A673 (cell line): ENCODE results near the gene FAM227B. TPM values are rescaled to one million over a fixed set of nuclear protein-coding genes. Genes with fewer than 3 reads are reported as not detected.

ENCODE experiments used
- BruUV-seq: library from RNA; stranded (reverse); fragments of 400-500 nt; replicated peaks from 2 replicates; lab custom pipeline; 2021; lab: Mats Ljungman, UMichigan
- CTCF ChIA-PET: fragments of 300-600 bp; sonication (Branson Sonifier 250); formaldehyde crosslinking; loops from one replicate; lab custom pipeline; 2022; ENCODE audit warnings: antibody characterized with exemption; lab: Charles Lee
- POLR2A ChIA-PET: fragments of 300-600 bp; sonication (Branson Sonifier 250); formaldehyde crosslinking; loops from one replicate; lab custom pipeline; 2022; ENCODE audit warnings: antibody characterized with exemption; ENCODE audit not compliant: low non-redundant PET; lab: Charles Lee
- DNase-seq: peaks from one replicate; pipeline ENCODE4 v3.0.0-alpha.2; 2015; ENCODE audit warnings: low spot score
- H3K27ac ChIP-seq: fragments of 200-600 bp; sonication (generic); 2 replicates; pipeline ENCODE4 v1.5.1; 2016; ENCODE audit warnings: mixed run types, low read depth, mild to moderate bottlenecking, mixed read lengths, antibody characterized with exemption, low read length; ENCODE audit not compliant: poor library complexity, severe bottlenecking
- H3K27me3 ChIP-seq: fragments of 200-600 bp; sonication (generic); replicated peaks from 2 replicates; pipeline ENCODE4 v1.6.1; 2017; ENCODE audit warnings: mixed run types, low read depth, mild to moderate bottlenecking, mixed read lengths, antibody characterized with exemption, low read length; ENCODE audit not compliant: insufficient read depth, poor library complexity
- H3K36me3 ChIP-seq: fragments of 200-600 bp; sonication (generic); 2 replicates; pipeline ENCODE4 v1.6.1; 2016; ENCODE audit warnings: mixed run types, mild to moderate bottlenecking, mixed read lengths, antibody characterized with exemption, low read length; ENCODE audit not compliant: insufficient read depth, poor library complexity, severe bottlenecking
- H3K4me1 ChIP-seq: fragments of 200-600 bp; sonication (generic); 2 replicates; pipeline ENCODE4 v1.6.1; 2017; ENCODE audit warnings: mixed run types, mild to moderate bottlenecking, mixed read lengths, antibody characterized with exemption, low read length; ENCODE audit not compliant: insufficient read depth, poor library complexity, severe bottlenecking
- H3K4me3 ChIP-seq: fragments of 200-600 bp; sonication (generic); 2 replicates; pipeline ENCODE4 v1.5.1; 2016; ENCODE audit warnings: low read depth, mixed run types, mild to moderate bottlenecking, mixed read lengths, low read length; ENCODE audit not compliant: poor library complexity, severe bottlenecking
- H3K9me3 ChIP-seq: fragments of 200-600 bp; sonication (generic); 2 replicates; pipeline ENCODE4 v1.6.1; 2016; ENCODE audit warnings: mixed run types, low read depth, mild to moderate bottlenecking, mixed read lengths, antibody characterized with exemption, low read length; ENCODE audit not compliant: poor library complexity, severe bottlenecking
- EZH2 ChIP-seq: fragments of 200-600 bp; sonication (generic); IDR thresholded peaks from 2 replicates; pipeline ENCODE4 v1.6.1; 2017; ENCODE audit warnings: borderline replicate concordance, low read depth, mild to moderate bottlenecking, mixed read lengths, antibody characterized with exemption, low read length; ENCODE audit not compliant: poor library complexity, severe bottlenecking
- intact Hi-C: fragments of 100-400 bp; cut with micrococcal nuclease; formaldehyde crosslinking; loops from one replicate; pipeline ENCODE4 v1.10.0; 2022; ENCODE audit not compliant: unreplicated experiment
- total RNA-seq: library from RNA; stranded (reverse); gene quantifications from 2 replicates; pipeline ENCODE4 v1.2.3, GENCODE V29; 2021
- TF ChIP-seq, protein P1 (sequence below): fragments of 300-800, 200-600 bp; sonication (generic); conservative IDR thresholded peaks from 2 replicates; pipeline ENCODE4 v1.5.1; 2017; ENCODE audit warnings: low read depth, mild to moderate bottlenecking, antibody characterized with exemption, low read length, moderate library complexity, mixed read lengths

Gene FAM227B
- total RNA-seq, 1 experiment from 2014 or later: 2.3 TPM

DNA sequence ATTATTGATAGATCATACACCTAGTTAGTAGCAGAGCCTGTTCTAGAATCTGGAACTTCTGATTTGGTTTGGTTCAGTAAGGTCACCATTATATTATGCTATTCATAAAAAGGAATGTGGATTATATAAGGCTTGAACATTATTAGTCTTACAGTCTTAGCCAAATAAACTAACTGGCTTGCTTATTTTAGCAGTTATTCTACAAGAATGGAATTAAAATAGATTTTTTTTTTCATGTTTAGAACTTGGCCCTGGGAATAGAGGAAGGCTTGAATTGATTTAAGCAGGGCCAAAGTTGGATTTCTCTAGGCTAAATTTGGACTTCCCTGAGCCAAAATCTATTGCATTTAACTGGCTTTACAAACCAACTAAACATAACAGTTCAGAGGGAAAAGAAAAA, 24.7 kb upstream of the FAM227B start:
- no peak overlapping the region for H3K27ac ChIP-seq

DNA sequence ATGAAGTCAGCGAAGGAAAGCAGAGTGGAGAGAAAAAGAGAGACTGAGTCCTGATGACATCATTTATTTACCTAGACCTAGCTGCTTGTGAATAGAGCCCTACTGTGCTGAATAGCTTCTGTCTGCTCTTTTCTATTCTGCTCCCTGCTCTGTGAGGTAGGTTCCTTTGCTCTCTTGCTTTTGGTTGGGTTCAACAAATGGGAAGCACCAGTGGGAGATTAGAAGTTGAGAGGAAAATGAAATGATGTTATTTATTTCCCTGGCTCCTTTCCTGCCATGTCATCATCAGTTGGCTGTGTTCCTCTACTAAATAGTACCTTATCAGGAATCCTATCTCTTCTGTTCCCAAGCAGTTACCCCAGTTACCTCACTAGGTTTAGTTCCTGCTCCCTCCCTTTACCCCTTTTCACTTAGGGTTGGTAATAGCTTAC, 23.8 kb upstream of the FAM227B start:
- H3K9me3 ChIP-seq: no peaks in the 10 kb centered on the region
- TF ChIP-seq EZH2: no peak
- TF ChIP-seq, protein P1, sequence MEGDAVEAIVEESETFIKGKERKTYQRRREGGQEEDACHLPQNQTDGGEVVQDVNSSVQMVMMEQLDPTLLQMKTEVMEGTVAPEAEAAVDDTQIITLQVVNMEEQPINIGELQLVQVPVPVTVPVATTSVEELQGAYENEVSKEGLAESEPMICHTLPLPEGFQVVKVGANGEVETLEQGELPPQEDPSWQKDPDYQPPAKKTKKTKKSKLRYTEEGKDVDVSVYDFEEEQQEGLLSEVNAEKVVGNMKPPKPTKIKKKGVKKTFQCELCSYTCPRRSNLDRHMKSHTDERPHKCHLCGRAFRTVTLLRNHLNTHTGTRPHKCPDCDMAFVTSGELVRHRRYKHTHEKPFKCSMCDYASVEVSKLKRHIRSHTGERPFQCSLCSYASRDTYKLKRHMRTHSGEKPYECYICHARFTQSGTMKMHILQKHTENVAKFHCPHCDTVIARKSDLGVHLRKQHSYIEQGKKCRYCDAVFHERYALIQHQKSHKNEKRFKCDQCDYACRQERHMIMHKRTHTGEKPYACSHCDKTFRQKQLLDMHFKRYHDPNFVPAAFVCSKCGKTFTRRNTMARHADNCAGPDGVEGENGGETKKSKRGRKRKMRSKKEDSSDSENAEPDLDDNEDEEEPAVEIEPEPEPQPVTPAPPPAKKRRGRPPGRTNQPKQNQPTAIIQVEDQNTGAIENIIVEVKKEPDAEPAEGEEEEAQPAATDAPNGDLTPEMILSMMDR: no peak
- DNase-seq: no peak
- intact Hi-C loops: no loop called here
- H3K4me1 ChIP-seq: no peaks in the 10 kb centered on the region
- H3K27ac ChIP-seq: no peak overlapping the region
- no peaks in the 10 kb centered on the region for H3K27me3 ChIP-seq
- H3K36me3 ChIP-seq: no peaks in the 10 kb centered on the region
- CTCF ChIA-PET: no interaction called here
- no TSS peak for BruUV-seq
- POLR2A ChIA-PET: no interaction called here
- H3K4me3 ChIP-seq: no peak overlapping the region

More for the DNA sequence above, 24.7 kb upstream of the FAM227B start:
- DNase-seq: no peak
- Histone ChIP-seq H3K27me3 (no peaks in the 10 kb centered on the region), H3K36me3 (no peaks in the 10 kb centered on the region), H3K4me3 (no peak overlapping the region), H3K4me1 (no peaks in the 10 kb centered on the region), H3K9me3 (no peaks in the 10 kb centered on the region)
- TF ChIP-seq EZH2: no peak
- TF ChIP-seq, protein P1: no peak
- no TSS peak for BruUV-seq
- ChIA-PET POLR2A (no interaction called here), CTCF (no interaction called here)
- intact Hi-C loops: no loop called here

DNA sequence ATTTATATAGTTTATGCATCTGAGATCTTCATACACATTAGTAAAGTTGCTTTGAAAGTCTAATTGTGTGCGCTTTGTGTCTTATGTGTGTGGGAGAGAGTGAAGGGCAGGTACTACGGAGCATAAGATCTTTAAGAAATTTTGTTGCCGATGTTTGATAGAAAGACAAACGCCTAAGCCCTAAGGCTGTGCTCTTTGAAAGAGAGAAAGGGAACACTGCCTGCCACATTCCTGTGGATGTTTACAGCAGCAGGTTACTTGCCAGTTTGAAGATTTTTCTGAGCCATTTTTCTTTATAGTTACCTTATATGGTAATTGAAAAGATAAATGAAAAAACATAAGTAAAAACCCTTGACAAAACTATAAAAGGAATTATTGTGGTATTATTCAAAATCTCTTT, 17.2 kb upstream of the FAM227B start:
- Histone ChIP-seq H3K9me3 (no peaks in the 10 kb centered on the region), H3K36me3 (peaks cover 16% of the 10 kb centered on the region), H3K27ac (no peak overlapping the region), H3K27me3 (no peaks in the 10 kb centered on the region), H3K4me1 (no peaks in the 10 kb centered on the region), H3K4me3 (no peak overlapping the region)
- DNase-seq: no peak
- BruUV-seq: no TSS peak
- CTCF ChIA-PET: no interaction called here
- TF ChIP-seq, protein P1: no peak
- no peak for TF ChIP-seq EZH2
- intact Hi-C loops: no loop called here
- POLR2A ChIA-PET: no interaction called here
